Endothelial cell of umbilical vein (primary cell): ENCODE data around the gene GAS7. TPM values are rescaled to one million over a fixed set of nuclear protein-coding genes. Genes with fewer than 3 reads are reported as not detected.

Experiments
- BruUV-seq: library from RNA; stranded (reverse); fragments of 400-500 nt; replicated peaks from 2 replicates; lab custom pipeline; 2021; lab: Mats Ljungman, UMichigan
- CTCF ChIA-PET: fragments of 300-600, 350-600 bp; sonication (Branson Sonifier 250); formaldehyde crosslinking; loops from one replicate; lab custom pipeline; 2021; ENCODE audit warnings: antibody characterized with exemption, inconsistent platforms; lab: Charles Lee
- POLR2A ChIA-PET: fragments of 300-600, 350-600 bp; sonication (Branson Sonifier 250); formaldehyde crosslinking; loops from one replicate; lab custom pipeline; 2021; ENCODE audit warnings: antibody characterized with exemption, inconsistent platforms; lab: Charles Lee
- DNase-seq: peaks from one replicate; pipeline ENCODE4 v3.0.0-alpha.2; 2011; ENCODE audit warnings: low read depth, low spot score
- FAIRE-seq: peaks from 2 replicates; lab custom pipeline; 2011; peaks lifted over from hg19 to GRCh38; lab: Jason Lieb, UNC
- H2AFZ ChIP-seq: 2 replicates; pipeline ENCODE4 v1.6.0; 2012; ENCODE audit warnings: low read depth, low read length, control low read depth, inconsistent platforms
- H3K27ac ChIP-seq: 2 replicates; pipeline ENCODE4 v1.5.1; 2011; ENCODE audit warnings: low read depth, mild to moderate bottlenecking, control low read depth, low read length, moderate library complexity; ENCODE audit not compliant: insufficient read depth
- H3K27me3 ChIP-seq, 2 experiments: 2 replicates each; pipeline versions ENCODE4 v1.6.0 to v1.6.1; 2011; ENCODE audit warnings: low read length in 2 of 2, mixed read lengths in 1 of 2; ENCODE audit not compliant: control insufficient read depth in 2 of 2, insufficient read depth in 2 of 2
- H3K36me3 ChIP-seq, 2 experiments: 2 replicates in 1 of 2; 3 replicates in 1 of 2; pipeline ENCODE4 v1.5.1; 2011; ENCODE audit warnings: low read length in 2 of 2, mild to moderate bottlenecking in 1 of 2, moderate library complexity in 1 of 2; ENCODE audit not compliant: control insufficient read depth in 2 of 2, insufficient read depth in 2 of 2; ENCODE audit errors: extremely low read depth in 1 of 2
- H3K4me1 ChIP-seq: 3 replicates; pipeline ENCODE4 v1.5.1; 2011; ENCODE audit warnings: mild to moderate bottlenecking, low read length; ENCODE audit not compliant: control insufficient read depth, insufficient read depth; ENCODE audit errors: extremely low read depth
- H3K4me2 ChIP-seq: 2 replicates; pipeline ENCODE4 v1.6.1; 2011; ENCODE audit warnings: low read length, control low read depth, mixed read lengths; ENCODE audit not compliant: insufficient read depth
- H3K4me3 ChIP-seq, 3 experiments: fragments of 200-600 bp in 1 of 3; sonication (generic), shearing (Covaris generic) in 1 of 3; replicated peaks in 1 of 3; 2 replicates each; pipeline ENCODE4 v1.5.1; 2011 to 2016; ENCODE audit warnings: control low read depth in 3 of 3, low read length in 3 of 3, mild to moderate bottlenecking in 2 of 3, inconsistent platforms in 1 of 3, low read depth in 1 of 3, moderate library complexity in 1 of 3; ENCODE audit not compliant: insufficient read depth in 1 of 3
- H3K79me2 ChIP-seq: 2 replicates; pipeline ENCODE4 v1.6.0; 2012; ENCODE audit warnings: low read length, inconsistent platforms; ENCODE audit not compliant: control insufficient read depth, insufficient read depth
- H3K9ac ChIP-seq: replicated peaks from 2 replicates; pipeline ENCODE3; 2011; ENCODE audit warnings: low read length, control low read depth; ENCODE audit not compliant: insufficient read depth; ENCODE audit errors: extremely low read depth
- H3K9me1 ChIP-seq: replicated peaks from 3 replicates; pipeline ENCODE4 v1.6.0; 2011; ENCODE audit warnings: mild to moderate bottlenecking, low read length; ENCODE audit not compliant: control insufficient read depth, insufficient read depth; ENCODE audit errors: extremely low read depth
- H3K9me3 ChIP-seq: replicated peaks from 2 replicates; pipeline ENCODE4 v1.5.1; 2012; ENCODE audit warnings: low read length, inconsistent platforms; ENCODE audit not compliant: control insufficient read depth, insufficient read depth
- H4K20me1 ChIP-seq: replicated peaks from 2 replicates; pipeline ENCODE3; 2011; ENCODE audit warnings: mild to moderate bottlenecking, low read length; ENCODE audit not compliant: control insufficient read depth, insufficient read depth; ENCODE audit errors: extremely low read depth
- CTCF ChIP-seq, 2 donors: IDR thresholded peaks; 1 replicate in 1 of 2; 2 replicates in 1 of 2; pipeline ENCODE4 v1.5.1; 2011; ENCODE audit warnings: low read length in 2 of 2, mild to moderate bottlenecking in 2 of 2, moderate library complexity in 2 of 2, control low read depth in 1 of 2, inconsistent platforms in 1 of 2, low read depth in 1 of 2; ENCODE audit not compliant: insufficient read depth in 1 of 2; ENCODE audit errors: extremely low read depth in 1 of 2
- EZH2 ChIP-seq: IDR thresholded peaks from 2 replicates; pipeline ENCODE4 v1.6.1; 2012; ENCODE audit warnings: borderline replicate concordance, low read depth, mild to moderate bottlenecking, moderate library complexity, low read length, inconsistent platforms; ENCODE audit not compliant: severe bottlenecking
- FOS ChIP-seq: IDR thresholded peaks from 2 replicates; pipeline ENCODE4 v1.6.1; 2011; ENCODE audit warnings: mild to moderate bottlenecking, low read length, moderate library complexity, borderline replicate concordance; ENCODE audit not compliant: insufficient read depth
- GATA2 ChIP-seq: IDR thresholded peaks from 2 replicates; pipeline ENCODE4 v1.7.0; 2011; ENCODE audit warnings: low read depth, mild to moderate bottlenecking, moderate library complexity, mixed read lengths, low read length; ENCODE audit not compliant: insufficient read length, insufficient read depth
- JUN ChIP-seq: IDR thresholded peaks from 2 replicates; pipeline ENCODE4 v1.6.1; 2011; ENCODE audit warnings: borderline replicate concordance, low read depth; ENCODE audit not compliant: insufficient read length, insufficient read depth
- MYC ChIP-seq: IDR thresholded peaks from one replicate; pipeline ENCODE4 v1.6.1; 2011; ENCODE audit warnings: mild to moderate bottlenecking, low read depth, low read length
- POLR2A ChIP-seq: IDR thresholded peaks from 2 replicates; pipeline ENCODE4 v1.6.1; 2012; ENCODE audit warnings: low read depth, mild to moderate bottlenecking, control low read depth, low read length
- POLR2AphosphoS5 ChIP-seq: IDR thresholded peaks from 2 replicates; pipeline ENCODE4 v1.6.1; 2012; ENCODE audit warnings: low read depth, mild to moderate bottlenecking, control low read depth, low read length, moderate library complexity; ENCODE audit not compliant: insufficient read depth
- dilution Hi-C: fragments of 300-500 bp; cut with MboI; formaldehyde crosslinking; loops from one replicate; pipeline ENCODE4 v1.15.0; 2019; ENCODE audit warnings: low sequenced_read_pairs; ENCODE audit not compliant: extremely low pct_ligation_motif_present
- intact Hi-C: fragments of 100-400 bp; cut with micrococcal nuclease; formaldehyde crosslinking; loops from one replicate; pipeline ENCODE4 v1.10.0; 2022
- polyA plus RNA-seq, 4 experiments: library from polyadenylated mRNA; depleted of rRNA in 3 of 4; stranded (reverse) in 3 of 4; unstranded in 1 of 4; fragments of >200 nt; gene quantifications; 2 replicates each; pipeline versions ENCODE4 v1.2.1 to v1.2.3, GENCODE V29; 2011 to 2012; ENCODE audit warnings: missing spikeins in 1 of 4
- total RNA-seq: library from RNA; stranded (reverse); gene quantifications from 2 replicates; pipeline ENCODE4 v1.2.3, GENCODE V29; 2021
- TF ChIP-seq, protein P1 (sequence below): IDR thresholded peaks from 2 replicates; pipeline ENCODE4 v1.6.1; 2011; ENCODE audit not compliant: insufficient read depth, insufficient read length

The GAS7 gene
- total and polyA plus RNA-seq, 2 donors (not counting 3 experiments of a cell fraction or from before 2014, with no cell fraction given): not detected

DNA sequence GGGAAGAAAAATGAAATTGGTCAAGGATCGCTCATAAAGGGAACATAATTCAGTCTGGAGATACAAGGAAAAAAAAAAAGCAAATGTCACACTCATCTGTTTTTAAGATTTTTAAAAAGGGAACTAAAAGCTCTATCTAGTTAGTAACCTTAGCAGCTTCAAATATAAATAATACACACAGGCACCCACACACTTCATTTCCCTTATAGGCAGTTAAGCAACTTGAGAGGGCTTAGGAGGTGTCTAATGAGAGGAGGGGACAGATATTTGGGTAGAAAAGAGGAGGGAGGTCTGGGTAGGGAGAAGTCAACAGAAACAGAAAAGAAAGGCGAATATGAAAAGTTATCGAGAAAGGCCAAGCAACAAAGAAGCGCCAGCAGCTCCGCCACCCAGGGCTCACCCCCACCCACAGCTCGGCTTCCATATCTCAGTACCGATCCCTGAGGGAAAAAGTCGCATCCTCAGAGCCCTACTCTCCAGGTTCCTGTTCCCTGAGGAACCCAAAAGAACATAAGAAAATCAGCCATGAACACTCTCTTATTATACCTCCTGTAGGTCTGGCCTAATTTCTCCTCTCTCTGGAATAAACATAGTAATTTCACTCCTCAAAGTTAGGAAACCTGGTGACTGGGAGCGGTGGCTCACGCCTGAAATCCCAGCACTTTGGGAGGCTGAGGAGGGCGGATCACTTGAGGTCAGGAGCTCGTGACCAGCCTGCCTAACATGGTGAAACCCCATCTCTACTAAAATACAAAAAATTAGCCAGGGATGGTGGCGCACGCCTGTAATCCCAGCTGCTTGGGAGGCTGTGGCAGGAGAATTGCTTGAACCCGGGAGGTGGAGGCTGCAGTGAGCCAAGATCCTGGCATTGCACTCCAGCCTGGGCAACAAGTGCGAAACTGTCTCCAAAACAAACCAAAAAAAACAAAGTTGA, 223.7 kb downstream of the GAS7 start:
- no peak overlapping the region for H3K9ac ChIP-seq
- H3K36me3 ChIP-seq: no peaks in the 10 kb centered on the region
- POLR2A ChIA-PET: no interaction called here
- no TSS peak for BruUV-seq
- H3K4me3 ChIP-seq: no peak overlapping the region
- intact Hi-C loops (no loop called here), dilution Hi-C loops (no loop called here)
- no peak overlapping the region for H3K4me2 ChIP-seq
- no peaks in the 10 kb centered on the region for H4K20me1 ChIP-seq
- no peak for DNase-seq
- FAIRE-seq: no peak
- no peak overlapping the region for H3K27ac ChIP-seq
- no peaks in the 10 kb centered on the region for H3K79me2 ChIP-seq
- H3K9me3 ChIP-seq: no peaks in the 10 kb centered on the region
- H2AFZ ChIP-seq: no peak overlapping the region
- no peaks in the 10 kb centered on the region for H3K4me1 ChIP-seq
- no peaks in the 10 kb centered on the region for H3K9me1 ChIP-seq
- H3K27me3 ChIP-seq: no peaks in the 10 kb centered on the region
- TF ChIP-seq, protein P1, sequence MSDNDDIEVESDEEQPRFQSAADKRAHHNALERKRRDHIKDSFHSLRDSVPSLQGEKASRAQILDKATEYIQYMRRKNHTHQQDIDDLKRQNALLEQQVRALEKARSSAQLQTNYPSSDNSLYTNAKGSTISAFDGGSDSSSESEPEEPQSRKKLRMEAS: no peak
- no peak for TF ChIP-seq POLR2A
- CTCF ChIA-PET: no interaction called here

GRCh38 chr17:9973669-9974447, 224.5 kb downstream of the GAS7 start:
- DNase-seq: no peak
- Histone ChIP-seq H3K36me3 (no peaks in the 10 kb centered on the region), H3K9me1 (no peaks in the 10 kb centered on the region), H3K27me3 (no peaks in the 10 kb centered on the region), H2AFZ (no peak overlapping the region), H3K27ac (no peak overlapping the region), H4K20me1 (no peaks in the 10 kb centered on the region), H3K9me3 (no peaks in the 10 kb centered on the region), H3K4me1 (no peaks in the 10 kb centered on the region), H3K4me2 (no peak overlapping the region), H3K9ac (no peak overlapping the region), H3K4me3 (no peak overlapping the region), H3K79me2 (no peaks in the 10 kb centered on the region)
- no peak for TF ChIP-seq CTCF (IDR thresholded peaks at IDR 0.05; ENCODE audit: extremely low read depth in 1 of 2, insufficient read depth in 1 of 2, low read depth in 1 of 2, low read length in 2 of 2)
- TF ChIP-seq GATA2: no peak
- TF ChIP-seq, protein P1: no peak
- no peak for TF ChIP-seq FOS
- TF ChIP-seq POLR2AphosphoS5: no peak
- no peak for TF ChIP-seq EZH2
- no peak for TF ChIP-seq POLR2A
- TF ChIP-seq JUN: no peak
- no peak for TF ChIP-seq MYC
- POLR2A ChIA-PET: no interaction called here
- FAIRE-seq: no peak
- dilution Hi-C loops: no loop called here
- no TSS peak for BruUV-seq
- CTCF ChIA-PET: no interaction called here
- intact Hi-C loops: no loop called here
